ENCODE data around the gene MED9.

DNA sequence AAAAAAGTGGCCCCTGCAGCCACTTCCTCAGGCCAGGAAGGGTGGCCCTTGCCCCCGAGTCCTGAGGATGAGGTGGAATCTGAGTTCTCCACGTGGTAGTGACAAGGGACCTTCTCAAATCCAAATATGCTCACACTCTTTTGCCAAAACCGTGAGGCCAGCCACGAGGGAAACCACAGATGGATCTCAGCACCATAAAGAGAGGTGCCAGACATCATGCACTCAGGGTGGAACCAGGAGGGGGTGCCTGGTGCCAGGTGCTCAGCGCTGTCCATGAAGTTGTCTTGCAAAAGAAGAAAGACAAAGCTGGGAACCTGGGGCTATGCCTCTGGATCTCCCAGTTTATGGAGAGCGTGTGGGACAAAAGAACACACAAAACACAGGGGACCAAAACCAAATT is 45.2 kb upstream of the MED9 start:
- TF ChIP-seq FOXA1 (IDR thresholded peaks at IDR 0.05) = no peak
- no peak for TF ChIP-seq TAF1 (conservative IDR thresholded peaks at IDR 0.05)
- TF ChIP-seq, protein P1, sequence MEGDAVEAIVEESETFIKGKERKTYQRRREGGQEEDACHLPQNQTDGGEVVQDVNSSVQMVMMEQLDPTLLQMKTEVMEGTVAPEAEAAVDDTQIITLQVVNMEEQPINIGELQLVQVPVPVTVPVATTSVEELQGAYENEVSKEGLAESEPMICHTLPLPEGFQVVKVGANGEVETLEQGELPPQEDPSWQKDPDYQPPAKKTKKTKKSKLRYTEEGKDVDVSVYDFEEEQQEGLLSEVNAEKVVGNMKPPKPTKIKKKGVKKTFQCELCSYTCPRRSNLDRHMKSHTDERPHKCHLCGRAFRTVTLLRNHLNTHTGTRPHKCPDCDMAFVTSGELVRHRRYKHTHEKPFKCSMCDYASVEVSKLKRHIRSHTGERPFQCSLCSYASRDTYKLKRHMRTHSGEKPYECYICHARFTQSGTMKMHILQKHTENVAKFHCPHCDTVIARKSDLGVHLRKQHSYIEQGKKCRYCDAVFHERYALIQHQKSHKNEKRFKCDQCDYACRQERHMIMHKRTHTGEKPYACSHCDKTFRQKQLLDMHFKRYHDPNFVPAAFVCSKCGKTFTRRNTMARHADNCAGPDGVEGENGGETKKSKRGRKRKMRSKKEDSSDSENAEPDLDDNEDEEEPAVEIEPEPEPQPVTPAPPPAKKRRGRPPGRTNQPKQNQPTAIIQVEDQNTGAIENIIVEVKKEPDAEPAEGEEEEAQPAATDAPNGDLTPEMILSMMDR (IDR thresholded peaks at IDR 0.05; ENCODE audit: low read depth, low read length, missing input control) = no peak
- TF ChIP-seq JUND (IDR thresholded peaks at IDR 0.05) = no peak
- TF ChIP-seq, protein P2, sequence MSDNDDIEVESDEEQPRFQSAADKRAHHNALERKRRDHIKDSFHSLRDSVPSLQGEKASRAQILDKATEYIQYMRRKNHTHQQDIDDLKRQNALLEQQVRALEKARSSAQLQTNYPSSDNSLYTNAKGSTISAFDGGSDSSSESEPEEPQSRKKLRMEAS (IDR thresholded peaks at IDR 0.05) = no peak
- TF ChIP-seq YY1 (IDR thresholded peaks at IDR 0.05) = no peak
- no peak for TF ChIP-seq FOXA2 (IDR thresholded peaks at IDR 0.05)

Measured in liver (tissue), 3 donors.